GM23338 (cell line): ENCODE data around the gene TRAF7. TPM values are rescaled to one million over a fixed set of nuclear protein-coding genes. Genes with fewer than 3 reads are reported as not detected.
"Not testable (repeated sequence)": the region's sequence is repeated elsewhere in the genome, so short reads cannot be mapped to it uniquely, and the experiment has no call there.

ENCODE experiments used
- ATAC-seq: fragments of 200-7000 bp; cut with Tn5 transposase; 3 replicates; pipeline ENCODE4 v1.9.1; 2020
- DNase-seq: peaks from one replicate; pipeline ENCODE4 v3.0.0-alpha.2; 2015; ENCODE audit warnings: low spot score
- H2AFZ ChIP-seq: fragments of 200-600 bp; sonication (generic); 2 replicates; pipeline ENCODE4 v1.8.0; 2016; ENCODE audit warnings: antibody characterized with exemption, mild to moderate bottlenecking, moderate library complexity
- H3F3A ChIP-seq: fragments of 200-600 bp; sonication (generic); replicated peaks from 2 replicates; pipeline ENCODE4 v1.8.0; 2017; ENCODE audit warnings: antibody characterized with exemption, mixed run types, low read depth
- H3K27ac ChIP-seq: fragments of 200-600 bp; sonication (generic); 2 replicates; pipeline ENCODE4 v1.6.1; 2016; ENCODE audit warnings: low read depth
- H3K27me3 ChIP-seq: fragments of 200-600 bp; sonication (generic); 2 replicates; pipeline ENCODE4 v1.8.0; 2016; ENCODE audit warnings: mild to moderate bottlenecking, mixed run types, moderate library complexity; ENCODE audit not compliant: insufficient read depth
- H3K36me3 ChIP-seq: fragments of 200-600 bp; sonication (generic); 2 replicates; pipeline ENCODE4 v1.8.0; 2016; ENCODE audit warnings: mild to moderate bottlenecking; ENCODE audit not compliant: insufficient read depth
- H3K4me1 ChIP-seq: fragments of 200-600 bp; sonication (generic); 2 replicates; pipeline ENCODE4 v1.8.0; 2016; ENCODE audit warnings: mild to moderate bottlenecking, moderate library complexity; ENCODE audit not compliant: insufficient read depth
- H3K4me2 ChIP-seq: fragments of 200-600 bp; sonication (generic); 2 replicates; pipeline ENCODE4 v1.7.1; 2017; ENCODE audit warnings: mixed run types
- H3K4me3 ChIP-seq: fragments of 200-600 bp; sonication (generic); 2 replicates; pipeline ENCODE4 v1.6.1; 2016; ENCODE audit warnings: mixed run types
- H3K79me2 ChIP-seq: fragments of 200-600 bp; sonication (generic); replicated peaks from 2 replicates; pipeline ENCODE4 v1.8.0; 2017; ENCODE audit warnings: mild to moderate bottlenecking; ENCODE audit not compliant: insufficient read depth
- H3K9me2 ChIP-seq: fragments of 200-600 bp; sonication (generic); 2 replicates; pipeline ENCODE4 v1.8.0; 2017; ENCODE audit not compliant: insufficient read depth
- H4K20me1 ChIP-seq: fragments of 200-600 bp; sonication (generic); replicated peaks from 2 replicates; pipeline ENCODE4 v1.8.0; 2017; ENCODE audit warnings: mild to moderate bottlenecking; ENCODE audit not compliant: insufficient read depth
- H3K27ac Mint-ChIP-seq: 2 replicates; pipeline ENCODE4 v1.8.0; 2020; ENCODE audit warnings: inconsistent platforms, mild to moderate bottlenecking, moderate library complexity, mixed read lengths
- H3K27me3 Mint-ChIP-seq: 3 replicates; pipeline ENCODE4 v1.8.0; 2022; ENCODE audit warnings: low read depth, mild to moderate bottlenecking, moderate library complexity, mixed read lengths, inconsistent platforms; ENCODE audit not compliant: insufficient read depth, poor library complexity
- H3K36me3 Mint-ChIP-seq: 3 replicates; pipeline ENCODE4 v1.8.0; 2021; ENCODE audit warnings: low read depth, mild to moderate bottlenecking, inconsistent platforms, moderate library complexity, mixed read lengths
- H3K4me1 Mint-ChIP-seq: 3 replicates; pipeline ENCODE4 v1.8.0; 2020; ENCODE audit warnings: mild to moderate bottlenecking, inconsistent platforms, mixed read lengths
- H3K4me3 Mint-ChIP-seq: 3 replicates; pipeline ENCODE4 v1.8.0; 2021; ENCODE audit warnings: moderate library complexity, mild to moderate bottlenecking, inconsistent platforms, mixed read lengths
- H3K9me3 Mint-ChIP-seq: 3 replicates; pipeline ENCODE4 v1.8.0; 2020; ENCODE audit warnings: moderate library complexity, mild to moderate bottlenecking, inconsistent platforms, mixed read lengths
- polyA plus RNA-seq: library from polyadenylated mRNA; unstranded; fragments of >200 nt; fragmentation: Nextera tagmentation; extraction: Ambion mirVana; gene quantifications from 2 replicates; pipeline ENCODE4 v1.2.1, GENCODE V29; 2016
- total RNA-seq: library from RNA; depleted of rRNA; stranded (reverse); fragments of >200 nt; shearing (Covaris generic); gene quantifications from 2 replicates; pipeline ENCODE4 v1.2.3, GENCODE V29; 2014

The TRAF7 gene
- total and polyA plus RNA-seq, 2 experiments from 2014 or later = 36.4 to 133 TPM

GRCh38 chr16:2122934-2123683, 32.5 kb upstream of the TRAF7 start:
- not testable (repeated sequence) for ATAC-seq, DNase-seq, H3K4me3 ChIP-seq, H3K9me2 ChIP-seq, H3K27ac Mint-ChIP-seq, H3K9me3 Mint-ChIP-seq, H3K36me3 ChIP-seq, H3K27ac ChIP-seq, H3K4me2 ChIP-seq, H3K36me3 Mint-ChIP-seq, H3K27me3 ChIP-seq, H3K27me3 Mint-ChIP-seq, H4K20me1 ChIP-seq, H3F3A ChIP-seq, H3K4me3 Mint-ChIP-seq, H2AFZ ChIP-seq, H3K4me1 ChIP-seq
- peaks cover 21% of the 10 kb centered on the region for H3K4me1 Mint-ChIP-seq
- H3K79me2 ChIP-seq = peaks cover 33% of the 10 kb centered on the region

GRCh38 chr16:2123706-2124376, 31.7 kb upstream of the TRAF7 start:
- H3K27ac Mint-ChIP-seq, H4K20me1 ChIP-seq, H3K4me3 ChIP-seq, H3K27me3 Mint-ChIP-seq, H3K9me3 Mint-ChIP-seq, H3F3A ChIP-seq, H3K36me3 ChIP-seq, H3K27me3 ChIP-seq, H2AFZ ChIP-seq, H3K27ac ChIP-seq, H3K4me2 ChIP-seq, DNase-seq, H3K4me3 Mint-ChIP-seq, H3K36me3 Mint-ChIP-seq, H3K4me1 ChIP-seq, H3K9me2 ChIP-seq: not testable (repeated sequence)
- H3K4me1 Mint-ChIP-seq = peaks cover 24% of the 10 kb centered on the region
- peak; percentile 0; the same call in 2 of the 3 replicates for ATAC-seq
- H3K79me2 ChIP-seq = peaks cover 33% of the 10 kb centered on the region

- ATAC-seq = peak; percentile 10
- H3K27me3 ChIP-seq, H3K27ac Mint-ChIP-seq, H3K9me3 Mint-ChIP-seq, H3K36me3 Mint-ChIP-seq, DNase-seq, H3F3A ChIP-seq, H3K36me3 ChIP-seq, H3K27me3 Mint-ChIP-seq, H3K4me3 ChIP-seq, H3K4me3 Mint-ChIP-seq, H3K27ac ChIP-seq, H2AFZ ChIP-seq, H4K20me1 ChIP-seq, H3K4me1 ChIP-seq, H3K9me2 ChIP-seq: not testable (repeated sequence)
- peaks cover 33% of the 10 kb centered on the region for H3K79me2 ChIP-seq
- peaks cover 24% of the 10 kb centered on the region for H3K4me1 Mint-ChIP-seq
- H3K4me2 ChIP-seq = peak overlapping the region; percentile 48; the same call in 1 of the 2 replicates
Observed at GRCh38 chr16:2124377-2124693, 31.2 kb upstream of the TRAF7 start.

- not testable (repeated sequence) for H3K9me2 ChIP-seq, H3K36me3 ChIP-seq, H2AFZ ChIP-seq, H3K4me3 ChIP-seq, H4K20me1 ChIP-seq, H3K27me3 Mint-ChIP-seq, H3K9me3 Mint-ChIP-seq, H3K27ac ChIP-seq, H3F3A ChIP-seq, H3K27me3 ChIP-seq, DNase-seq, H3K36me3 Mint-ChIP-seq, H3K4me1 ChIP-seq
- Mint-ChIP-seq H3K4me3 (peak overlapping the region; percentile 46), H3K27ac (peak overlapping the region; percentile 67), H3K4me1 (peaks cover 24% of the 10 kb centered on the region)
- peaks cover 33% of the 10 kb centered on the region for H3K79me2 ChIP-seq
- ATAC-seq = peak; percentile 13
- peak overlapping the region; percentile 48; the same call in 1 of the 2 replicates for H3K4me2 ChIP-seq
Observed at GRCh38 chr16:2124694-2125444, 30.7 kb upstream of the TRAF7 start.

GRCh38 chr16:2125609-2126008, 30.0 kb upstream of the TRAF7 start:
- H2AFZ ChIP-seq, H3K36me3 Mint-ChIP-seq, H3K9me2 ChIP-seq, H3F3A ChIP-seq, H3K4me3 ChIP-seq, H3K27me3 Mint-ChIP-seq, H3K36me3 ChIP-seq, H4K20me1 ChIP-seq, H3K4me1 ChIP-seq, H3K9me3 Mint-ChIP-seq, ATAC-seq, H3K27ac ChIP-seq, DNase-seq, H3K27me3 ChIP-seq: not testable (repeated sequence)
- Mint-ChIP-seq H3K27ac (peak overlapping the region; percentile 67), H3K4me1 (peaks cover 24% of the 10 kb centered on the region), H3K4me3 (peak overlapping the region; percentile 46; the same call in 1 of the 3 replicates)
- H3K79me2 ChIP-seq = peaks cover 26% of the 10 kb centered on the region
- 0 out of 2 replicates have a peak overlapping the region, but pooled peaks have one; percentile 48 for H3K4me2 ChIP-seq

- H3F3A ChIP-seq, H3K36me3 ChIP-seq, H2AFZ ChIP-seq, H3K4me3 Mint-ChIP-seq, H3K9me2 ChIP-seq, H3K27me3 ChIP-seq, DNase-seq, H3K4me2 ChIP-seq, H3K9me3 Mint-ChIP-seq, ATAC-seq, H3K4me3 ChIP-seq, H3K4me1 ChIP-seq, H3K27me3 Mint-ChIP-seq, H3K27ac ChIP-seq, H3K27ac Mint-ChIP-seq, H4K20me1 ChIP-seq, H3K36me3 Mint-ChIP-seq: not testable (repeated sequence)
- H3K4me1 Mint-ChIP-seq = peaks cover 24% of the 10 kb centered on the region
- H3K79me2 ChIP-seq = peaks cover 20% of the 10 kb centered on the region
Observed at GRCh38 chr16:2126161-2126743, 29.3 kb upstream of the TRAF7 start.
